Large intestine (tissue), 3 donors: ENCODE results near the gene RIMBP2. TPM values are rescaled to one million over a fixed set of nuclear protein-coding genes. Genes with fewer than 3 reads are reported as not detected.

Experiments
- DNase-seq, 2 donors: peaks; one replicate each; pipeline versions ENCODE4 v3.0.0 to v3.0.0-alpha.2; 2013
- H3K27ac ChIP-seq: one replicate; pipeline ENCODE4 v1.5.1; 2013; ENCODE audit warnings: low read length
- H3K27me3 ChIP-seq: 2 replicates; pipeline ENCODE4 v1.6.1; 2013; ENCODE audit warnings: low read length; ENCODE audit not compliant: control insufficient read depth, insufficient read depth
- H3K36me3 ChIP-seq: 2 replicates; pipeline ENCODE4 v1.6.1; 2013; ENCODE audit warnings: low read length; ENCODE audit not compliant: control insufficient read depth, insufficient read depth
- H3K4me1 ChIP-seq: one replicate; pipeline ENCODE4 v1.6.1; 2013; ENCODE audit warnings: low read length; ENCODE audit not compliant: control insufficient read depth, insufficient read depth
- H3K4me3 ChIP-seq: one replicate; pipeline ENCODE4 v1.5.1; 2013; ENCODE audit warnings: low read length
- H3K9me3 ChIP-seq: one replicate; pipeline ENCODE4 v1.6.1; 2013; ENCODE audit warnings: mild to moderate bottlenecking, low read depth, low read length, moderate library complexity; ENCODE audit not compliant: control insufficient read depth
- WGBS: methylation state at CpG from one replicate; pipeline ENCODE4 v1.1.5; 2013; ENCODE audit warnings: low lambda C conversion rate; ENCODE audit not compliant: insufficient coverage; 5-methylcytosine and 5-hydroxymethylcytosine counted together
- polyA plus RNA-seq: library from polyadenylated mRNA; unstranded; fragments of 120-200 nt; gene quantifications from one replicate; pipeline ENCODE4 v1.2.1, GENCODE V29; 2013

Gene RIMBP2
- polyA plus RNA-seq, 1 donor, result 22.7 TPM

DNA sequence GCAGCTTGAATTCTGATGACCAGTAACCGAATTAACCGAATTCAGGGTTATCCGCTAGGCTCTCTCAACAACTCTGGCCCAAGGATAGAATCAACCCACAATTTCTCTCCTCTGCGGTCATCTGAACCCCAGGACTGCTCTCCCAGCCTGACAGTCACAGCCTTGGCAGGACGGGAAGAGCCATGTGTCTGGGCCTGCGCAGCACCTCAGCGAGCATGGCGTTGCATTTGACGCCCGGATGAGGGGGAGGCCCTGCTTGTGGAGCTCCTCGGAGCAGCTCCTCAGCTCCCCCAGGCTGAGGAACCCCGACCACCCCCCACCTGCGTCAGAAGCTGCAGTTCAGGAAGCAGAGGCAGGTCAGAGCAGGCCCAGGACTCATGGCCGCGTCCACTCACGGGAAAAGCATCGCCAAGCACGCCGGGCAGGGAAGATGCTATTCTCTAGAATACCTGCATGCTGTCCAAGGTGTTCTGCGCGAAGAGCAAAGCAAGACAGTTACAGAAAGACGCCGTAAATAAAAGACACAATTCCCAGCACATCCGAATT, 247.3 kb downstream of the RIMBP2 start:
- Histone ChIP-seq H3K4me3 (no peak overlapping the region), H3K36me3 (no peaks in the 10 kb centered on the region), H3K9me3 (peaks cover 12% of the 10 kb centered on the region), H3K4me1 (no peaks in the 10 kb centered on the region), H3K27me3 (no peaks in the 10 kb centered on the region), H3K27ac (no peak overlapping the region)
- DNase-seq, result no peak
- whole genome bisulfite sequencing, result no CpG with 5 or more reads among the region's 24 CpGs

DNA sequence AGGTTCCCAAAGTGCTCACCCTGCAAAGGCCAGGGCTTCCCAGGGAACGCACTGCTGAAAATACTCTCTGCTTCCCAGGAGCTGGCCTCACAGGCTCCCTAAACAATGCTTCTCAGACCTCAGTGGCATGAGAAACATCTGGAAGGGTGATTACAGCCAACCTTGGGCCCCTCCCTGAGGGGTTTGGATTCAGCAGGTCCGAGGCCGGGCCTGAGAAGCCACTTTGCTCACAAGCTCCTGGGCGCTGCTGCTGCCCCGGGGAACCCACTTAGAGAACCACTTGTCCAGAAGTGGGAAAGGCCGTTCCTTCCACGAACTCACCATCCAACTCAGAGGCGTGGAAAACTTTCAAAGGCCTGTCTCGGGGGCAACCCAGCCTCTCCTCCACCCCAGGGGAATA, 247.9 kb downstream of the RIMBP2 start:
- Histone ChIP-seq H3K27ac (no peak overlapping the region), H3K27me3 (no peaks in the 10 kb centered on the region), H3K4me1 (no peaks in the 10 kb centered on the region), H3K9me3 (peaks cover 12% of the 10 kb centered on the region), H3K36me3 (no peaks in the 10 kb centered on the region), H3K4me3 (no peak overlapping the region)
- no CpG with 5 or more reads among the region's 9 CpGs for WGBS
- no peak for DNase-seq

DNA sequence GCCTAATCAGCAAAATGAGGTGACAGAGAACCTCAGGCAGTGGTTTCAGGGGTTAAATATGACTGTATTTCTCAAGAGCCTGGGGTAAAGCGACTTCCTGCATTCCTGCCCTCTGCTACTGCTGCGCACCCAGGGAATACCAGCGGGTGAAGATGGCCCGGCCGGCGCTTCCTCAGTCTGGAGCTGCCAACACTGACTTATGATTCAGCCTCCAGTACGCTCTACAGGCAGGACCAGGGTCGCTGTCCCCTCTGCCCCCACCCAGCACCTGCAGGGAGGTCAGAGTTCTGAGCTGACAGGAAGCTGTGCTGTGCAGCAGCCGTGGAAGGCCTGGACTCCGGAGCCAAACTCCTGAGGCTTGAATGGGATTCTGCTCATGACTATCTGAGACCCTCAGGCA, 250.5 kb downstream of the RIMBP2 start:
- Histone ChIP-seq H3K4me1 (no peaks in the 10 kb centered on the region), H3K27ac (no peak overlapping the region), H3K36me3 (no peaks in the 10 kb centered on the region), H3K27me3 (no peaks in the 10 kb centered on the region), H3K4me3 (no peak overlapping the region), H3K9me3 (peaks cover 12% of the 10 kb centered on the region)
- DNase-seq, result no peak
- WGBS, result no CpG with 5 or more reads among the region's 10 CpGs

DNA sequence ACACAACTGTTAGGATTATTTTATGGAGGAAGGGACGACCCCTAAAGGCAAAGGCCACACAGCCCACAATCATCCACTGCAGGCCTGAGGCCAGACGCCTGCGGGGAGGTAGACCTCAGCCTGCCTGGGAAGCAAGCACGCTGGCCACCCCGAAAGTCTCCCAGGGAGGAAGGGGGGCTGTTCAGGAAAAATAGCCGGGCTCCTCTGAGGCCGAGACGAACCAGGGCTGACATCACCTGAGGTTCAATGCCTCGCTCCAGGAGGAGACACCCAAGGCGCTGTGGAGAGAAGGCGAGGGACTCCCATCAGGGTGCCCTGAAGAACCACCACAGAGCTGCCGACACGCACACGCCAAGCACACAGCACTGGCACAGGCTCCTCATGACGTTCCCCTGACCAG, 251.1 kb downstream of the RIMBP2 start:
- Histone ChIP-seq H3K36me3 (no peaks in the 10 kb centered on the region), H3K27ac (no peak overlapping the region), H3K9me3 (peaks cover 12% of the 10 kb centered on the region), H3K27me3 (no peaks in the 10 kb centered on the region), H3K4me3 (no peak overlapping the region), H3K4me1 (no peaks in the 10 kb centered on the region)
- DNase-seq, result no peak
- no CpG with 5 or more reads among the region's 15 CpGs for WGBS

DNA sequence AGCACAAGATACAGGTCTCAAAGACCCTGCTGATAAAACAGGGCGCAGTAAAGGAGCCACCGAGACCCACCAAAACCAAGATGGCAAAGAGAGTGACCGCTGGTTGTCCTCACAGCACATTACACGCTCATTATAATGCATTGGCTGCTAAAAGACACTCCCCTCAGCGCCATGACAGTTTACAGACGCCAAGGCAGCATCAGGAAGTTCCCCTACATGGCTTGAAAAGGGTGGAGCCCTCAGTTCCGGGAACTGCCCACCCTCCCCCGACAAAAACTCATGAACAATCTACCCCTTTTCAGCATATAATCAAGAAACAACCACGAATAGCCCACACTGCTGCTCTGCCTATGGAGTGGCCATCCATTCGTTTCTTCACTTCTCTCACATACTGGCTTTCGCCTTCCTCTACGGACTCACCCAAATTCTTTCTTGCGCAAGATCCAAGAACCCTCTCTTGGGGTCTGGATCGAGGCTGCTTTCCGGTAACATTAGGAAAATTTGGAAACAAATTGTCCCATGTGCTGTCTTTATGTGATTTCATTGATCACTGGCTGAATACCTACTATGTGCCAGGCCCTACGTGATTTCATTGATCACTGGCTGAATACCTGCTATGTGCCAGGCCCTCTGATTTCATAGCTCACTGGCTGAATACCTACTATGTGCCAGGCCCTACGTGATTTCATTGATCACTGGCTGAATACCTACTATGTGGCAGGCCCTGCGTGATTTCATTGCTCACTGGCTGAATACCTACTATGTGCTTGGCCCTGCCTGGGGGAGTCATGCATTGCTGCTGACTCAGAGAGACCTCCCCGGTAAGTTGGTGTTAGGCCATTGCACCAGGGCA, 252.1 kb downstream of the RIMBP2 start:
- Histone ChIP-seq H3K4me3 (no peak overlapping the region), H3K9me3 (peaks cover 11% of the 10 kb centered on the region), H3K27me3 (no peaks in the 10 kb centered on the region), H3K27ac (no peak overlapping the region), H3K4me1 (no peaks in the 10 kb centered on the region), H3K36me3 (no peaks in the 10 kb centered on the region)
- WGBS, result 77% methylated on average over 6 of the region's 19 CpGs
- no peak for DNase-seq

DNA sequence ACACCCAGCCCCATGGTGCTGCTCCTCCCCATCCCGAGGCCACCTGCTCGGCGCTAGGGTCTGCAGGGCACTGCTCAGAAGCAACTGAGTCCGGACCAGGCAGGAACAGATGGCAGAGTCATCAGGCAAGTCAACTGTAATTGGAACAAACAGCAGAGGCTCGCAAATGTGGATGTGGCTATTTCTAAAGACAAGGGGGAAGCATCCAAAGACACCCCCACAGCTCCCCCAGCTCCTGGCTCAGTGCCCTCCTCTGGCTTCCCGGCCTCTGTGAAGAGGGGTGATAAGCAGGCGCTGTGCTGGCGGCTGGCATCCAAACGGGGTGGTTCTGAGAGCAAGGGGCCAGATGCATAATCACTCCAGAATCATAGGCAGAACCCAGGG, 252.8 kb downstream of the RIMBP2 start:
- no peaks in the 10 kb centered on the region for H3K4me1 ChIP-seq
- no peak overlapping the region for H3K27ac ChIP-seq
- no peak overlapping the region for H3K4me3 ChIP-seq
- DNase-seq, result no peak
- no peaks in the 10 kb centered on the region for H3K36me3 ChIP-seq
- peaks cover 3% of the 10 kb centered on the region for H3K9me3 ChIP-seq
- WGBS, result no CpG with 5 or more reads among the region's 9 CpGs
- no peaks in the 10 kb centered on the region for H3K27me3 ChIP-seq

DNA sequence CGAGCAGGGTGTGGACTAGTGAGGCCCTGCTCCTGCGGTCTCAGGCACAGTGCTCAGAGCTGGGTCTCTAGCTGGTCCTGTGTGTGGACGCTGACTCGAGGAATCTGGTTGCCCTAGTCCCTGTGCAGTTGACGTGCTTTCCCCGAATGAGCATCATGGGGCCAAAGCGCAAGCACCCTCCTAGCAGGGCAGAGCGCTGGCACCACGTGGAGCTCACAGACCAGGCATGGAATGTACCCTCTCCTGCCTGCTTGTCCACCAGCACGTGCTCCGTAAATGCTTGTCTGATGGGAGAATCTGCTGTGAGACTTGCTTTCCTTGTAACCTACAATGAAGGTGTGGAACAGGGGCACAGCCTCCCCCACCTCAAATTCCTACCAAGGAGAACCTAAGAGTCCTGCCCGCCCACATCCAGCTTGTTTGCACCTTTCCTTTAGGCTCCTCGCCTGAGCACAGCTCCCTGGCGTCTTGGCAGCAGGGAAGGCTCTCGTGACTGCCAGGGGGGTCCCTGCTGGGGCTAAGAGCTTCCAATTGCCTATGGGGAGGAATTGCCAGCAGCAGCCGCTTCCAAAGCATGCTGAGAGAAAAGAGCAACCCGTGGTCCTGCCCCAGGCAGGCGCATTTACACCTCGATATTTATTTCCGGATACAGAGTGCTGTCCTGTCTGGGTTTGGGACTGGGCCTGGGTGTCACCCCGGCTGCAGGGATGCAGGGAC, 253.4 kb downstream of the RIMBP2 start:
- no CpG with 5 or more reads among the region's 21 CpGs for WGBS
- Histone ChIP-seq H3K4me1 (no peaks in the 10 kb centered on the region), H3K4me3 (no peak overlapping the region), H3K27me3 (no peaks in the 10 kb centered on the region), H3K36me3 (no peaks in the 10 kb centered on the region), H3K9me3 (no peaks in the 10 kb centered on the region), H3K27ac (no peak overlapping the region)
- no peak for DNase-seq

DNA sequence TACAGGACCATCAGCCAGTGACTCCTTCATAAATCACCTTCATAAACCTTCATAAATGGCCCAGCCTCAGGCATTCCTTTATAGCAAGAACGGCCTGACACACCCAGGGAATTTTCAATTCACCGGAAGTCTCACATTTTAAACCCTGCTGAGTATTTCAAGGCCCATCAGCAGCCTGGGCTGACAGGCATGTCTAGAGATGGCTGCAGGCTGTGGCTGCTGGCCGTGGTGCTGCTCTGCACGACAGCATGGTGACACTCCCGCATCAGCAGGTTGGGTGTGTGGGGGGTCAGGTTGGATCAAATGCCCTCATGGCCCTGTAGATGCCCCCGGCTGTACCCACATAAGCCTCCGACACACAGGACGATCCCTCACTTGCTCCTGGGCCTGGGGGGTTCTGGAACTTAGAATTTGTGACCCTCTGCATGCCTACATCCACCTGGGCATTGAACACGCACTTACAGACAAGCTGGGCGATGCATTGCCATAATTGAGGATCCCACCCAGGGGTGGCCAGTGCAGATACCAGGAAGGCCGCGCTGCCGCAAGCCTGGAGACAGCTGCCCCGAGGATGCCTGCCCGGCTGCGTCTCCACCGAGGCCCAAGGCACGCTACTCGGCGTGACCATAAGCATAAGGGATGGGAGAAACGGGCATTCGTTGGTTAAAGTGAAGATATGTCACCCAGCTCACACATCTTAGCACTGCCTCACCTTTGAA, 254.1 kb downstream of the RIMBP2 start:
- DNase-seq, result no peak
- Histone ChIP-seq H3K27me3 (no peaks in the 10 kb centered on the region), H3K4me3 (no peak overlapping the region), H3K4me1 (no peaks in the 10 kb centered on the region), H3K27ac (no peak overlapping the region), H3K36me3 (no peaks in the 10 kb centered on the region), H3K9me3 (no peaks in the 10 kb centered on the region)
- WGBS, result no CpG with 5 or more reads among the region's 22 CpGs

DNA sequence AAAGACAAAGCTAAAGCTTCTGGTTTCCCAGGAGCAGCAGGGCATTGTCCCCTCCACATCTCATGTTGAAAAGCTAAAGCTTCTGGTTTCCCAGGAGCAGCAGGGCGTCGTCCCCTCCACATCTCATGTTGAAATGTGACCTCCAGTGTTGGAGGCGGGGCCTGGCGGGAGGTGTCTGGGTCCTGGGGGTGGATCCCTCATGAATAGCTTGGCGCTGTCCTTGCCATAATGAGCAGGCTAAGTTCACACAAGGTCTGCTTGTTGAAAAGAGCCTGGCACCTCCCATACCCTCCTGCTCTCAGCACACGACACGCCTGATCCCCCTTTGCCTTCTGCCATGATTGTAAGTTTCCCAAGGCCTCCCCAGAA, 254.7 kb downstream of the RIMBP2 start:
- no peaks in the 10 kb centered on the region for H3K36me3 ChIP-seq
- H3K27me3 ChIP-seq, result no peaks in the 10 kb centered on the region
- H3K27ac ChIP-seq, result no peak overlapping the region
- no peak for DNase-seq
- no peaks in the 10 kb centered on the region for H3K4me1 ChIP-seq
- H3K9me3 ChIP-seq, result no peaks in the 10 kb centered on the region
- WGBS, result no CpG with 5 or more reads among the region's 7 CpGs
- no peak overlapping the region for H3K4me3 ChIP-seq
